Activated T-helper 1 cell treated with Interleukin-2 at 50 U/mL for 16 hours (primary cell): ENCODE results near the gene NFIC.
"Not testable (repeated sequence)": the region's sequence is repeated elsewhere in the genome, so short reads cannot be mapped to it uniquely, and the experiment has no call there.

Experiments
- DNase-seq: peaks from one replicate; pipeline ENCODE4 v3.0.0-alpha.2; 2020; ENCODE audit warnings: low read depth

The NFIC gene

DNA sequence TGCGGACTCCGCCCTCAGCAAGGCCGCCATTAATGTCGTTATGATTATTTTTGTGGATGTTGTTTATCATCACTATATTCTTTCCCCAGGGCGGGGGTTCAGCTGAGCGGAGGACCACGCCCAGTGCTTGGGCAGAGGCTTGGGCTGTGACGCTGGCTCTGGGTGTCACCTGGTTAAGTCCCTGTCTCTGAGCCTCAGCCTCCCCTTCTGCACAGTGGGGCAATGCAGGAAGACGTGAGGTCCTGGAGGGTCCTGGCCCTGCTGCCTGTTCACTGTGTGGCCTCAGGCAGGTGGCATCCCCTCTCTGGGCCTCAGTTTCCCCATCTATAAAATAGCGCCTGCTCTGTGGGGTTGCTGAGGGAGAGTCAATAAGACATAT, 32.5 kb downstream of the NFIC start:
- no peak for DNase-seq

DNA sequence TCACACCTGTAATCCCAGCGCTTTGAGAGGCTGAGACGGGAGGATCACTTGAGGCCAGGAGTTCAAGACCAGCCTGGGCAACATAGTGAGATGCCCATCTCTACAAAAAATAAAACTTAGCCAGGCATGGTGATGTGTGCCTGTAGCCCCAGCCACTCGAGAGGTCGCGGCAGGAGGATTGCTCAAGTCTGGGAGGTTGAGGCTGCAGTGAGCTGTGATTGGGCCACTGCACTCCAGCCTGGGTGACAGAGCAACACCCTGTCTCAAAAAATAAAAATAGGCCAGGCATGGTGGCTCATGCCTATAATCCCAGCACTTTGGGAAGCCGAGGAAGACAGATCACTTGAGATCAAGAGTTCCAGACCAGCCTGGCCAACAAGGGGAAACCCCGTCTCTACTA, 32.9 kb downstream of the NFIC start:
- DNase-seq, result not testable (repeated sequence)

- DNase-seq, result no peak
Observed at GRCh38 chr19:3401004-3401768, 34.8 kb downstream of the NFIC start.

- DNase-seq, result no peak
Observed at GRCh38 chr19:3402631-3403443, 36.5 kb downstream of the NFIC start.

GRCh38 chr19:3403489-3404323, 37.3 kb downstream of the NFIC start:
- no peak for DNase-seq

- no peak for DNase-seq
Observed at GRCh38 chr19:3404324-3405260, 38.2 kb downstream of the NFIC start.

DNA sequence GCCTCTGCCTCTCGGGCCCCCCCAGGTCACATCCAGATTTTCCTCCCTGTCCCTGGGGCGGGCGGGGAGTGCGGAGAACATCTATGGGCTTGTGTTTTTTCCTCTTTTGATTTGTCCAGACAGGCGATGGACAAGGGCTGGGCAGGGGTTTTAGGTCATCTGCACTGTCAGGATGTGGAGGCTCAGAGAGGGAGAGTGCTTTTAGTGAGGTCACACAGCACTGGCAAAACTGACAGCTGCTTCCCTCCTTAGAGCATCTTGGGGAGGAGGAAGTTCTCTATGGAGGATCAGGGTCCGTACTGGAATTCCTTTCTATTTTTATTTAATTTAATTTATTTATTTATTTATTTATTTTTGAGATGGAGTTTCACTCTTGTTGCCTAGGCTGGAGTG, 38.9 kb downstream of the NFIC start:
- no peak for DNase-seq

GRCh38 chr19:3406571-3407111, 40.3 kb downstream of the NFIC start:
- DNase-seq, result no peak

GRCh38 chr19:3407556-3408516, 41.5 kb downstream of the NFIC start:
- DNase-seq, result no peak

DNA sequence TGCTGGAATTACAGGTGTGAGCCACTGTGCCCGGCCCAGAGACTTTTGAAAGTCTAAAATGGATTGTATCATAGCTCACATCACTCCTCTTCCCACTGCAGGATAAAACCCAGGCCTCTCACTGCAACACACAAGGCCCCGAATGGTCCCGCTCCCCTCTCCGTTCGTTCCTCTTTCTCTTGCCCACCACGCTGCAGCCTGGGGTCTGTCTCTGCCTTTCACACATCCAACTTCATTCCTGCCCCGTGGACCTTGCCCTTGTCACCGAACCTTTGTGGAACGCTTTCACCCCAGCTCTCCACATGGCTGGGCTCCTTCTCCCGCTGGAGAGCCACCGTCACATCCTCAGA, 42.6 kb downstream of the NFIC start:
- no peak for DNase-seq

DNA sequence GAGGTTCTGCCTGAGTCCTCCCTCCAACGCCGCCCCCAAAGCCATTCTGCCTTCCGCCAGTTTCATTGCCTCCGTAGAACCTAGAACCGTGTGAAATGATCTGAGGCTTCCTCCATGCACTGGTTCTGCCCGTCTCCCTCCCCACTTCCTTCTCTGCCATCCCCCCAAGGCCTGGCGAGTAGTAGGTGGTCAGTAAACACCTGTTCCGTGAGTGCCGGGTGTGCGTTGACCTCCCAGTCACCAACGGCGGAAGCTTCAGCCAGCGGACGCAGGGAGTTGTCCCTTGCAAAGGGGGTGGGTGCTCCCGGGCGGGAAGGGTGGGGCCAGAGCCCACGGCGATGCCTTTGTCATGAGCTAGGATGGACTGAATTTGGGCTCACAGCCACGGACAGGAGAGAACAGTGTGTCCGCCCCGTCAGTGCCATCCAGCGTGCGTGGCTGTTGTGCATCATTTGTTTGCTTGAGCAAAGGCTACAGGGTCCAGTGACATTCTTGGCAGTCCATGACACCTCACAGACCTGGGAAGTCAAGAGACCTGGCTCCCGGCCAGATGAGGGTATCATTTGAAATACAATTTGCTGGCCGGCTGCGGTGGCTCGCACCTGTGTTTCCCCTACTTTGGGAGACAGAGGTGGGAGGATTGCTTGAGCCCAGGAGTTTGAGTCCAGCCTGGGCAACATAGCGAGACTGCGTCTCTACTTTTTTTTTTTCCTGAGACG, 43.1 kb downstream of the NFIC start:
- DNase-seq, result no peak

DNA sequence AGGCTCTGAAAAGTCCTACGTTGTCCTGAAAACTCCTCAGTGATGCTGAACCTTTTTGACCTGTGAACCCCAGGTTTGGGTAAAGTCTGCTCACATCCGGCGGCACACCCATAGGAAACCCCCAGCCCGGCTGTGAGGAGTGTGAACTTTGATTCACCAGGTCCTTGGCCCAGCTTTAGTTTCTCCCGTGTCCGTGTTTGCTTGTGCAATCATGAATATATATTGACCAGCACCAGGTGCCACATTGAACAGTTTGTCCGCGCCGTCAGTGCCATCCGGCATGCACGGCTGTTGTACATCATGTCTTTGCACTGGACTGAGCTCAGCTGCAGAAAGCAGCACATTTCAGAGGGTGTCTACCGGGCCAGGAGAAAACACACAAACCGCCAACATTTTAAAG, 45.3 kb downstream of the NFIC start:
- no peak for DNase-seq

DNA sequence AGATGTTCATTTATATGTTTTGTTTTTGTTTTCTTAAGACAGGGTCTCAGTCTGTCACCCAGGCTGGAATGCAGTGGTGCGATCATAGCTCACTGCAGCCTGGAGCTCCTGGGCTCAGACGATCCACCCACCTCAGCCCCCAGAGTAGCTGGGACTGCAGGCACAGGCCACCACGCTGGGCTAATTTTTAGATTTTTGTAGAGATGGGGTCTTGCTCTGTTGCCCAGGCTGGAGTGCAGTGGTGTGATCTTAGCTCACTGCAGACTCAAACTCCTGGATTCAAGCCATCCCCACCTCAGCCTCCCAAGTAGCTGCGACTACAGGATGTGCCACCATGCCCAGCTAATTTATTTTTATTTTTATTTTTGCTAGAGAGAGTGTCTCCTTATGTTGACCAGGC, 45.7 kb downstream of the NFIC start:
- no peak for DNase-seq

DNA sequence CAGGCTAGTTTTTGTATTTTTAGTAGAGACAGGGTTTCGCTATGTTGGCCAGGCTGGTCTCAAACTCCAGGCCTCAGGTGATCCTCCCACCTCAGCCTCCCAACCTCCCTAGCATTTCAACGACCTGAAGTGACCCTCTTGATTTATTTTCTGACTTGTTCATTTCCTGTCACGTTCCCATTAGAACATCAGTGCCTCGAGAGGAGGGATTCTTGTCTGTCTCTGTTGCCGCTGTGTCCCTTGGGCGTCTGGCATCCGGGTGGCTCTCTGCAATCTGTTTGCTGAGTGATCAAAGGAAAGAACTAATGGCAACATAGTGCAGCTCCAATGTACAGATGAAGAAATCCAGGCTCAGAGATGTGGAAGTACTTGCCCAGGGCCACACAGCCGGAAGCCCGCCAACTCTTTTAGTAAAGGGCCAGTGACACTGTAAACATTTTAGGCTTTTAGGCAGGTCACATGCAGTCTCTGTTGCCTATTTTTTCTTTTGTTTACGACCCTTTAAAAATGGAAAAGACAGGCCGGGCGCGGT, 47.5 kb downstream of the NFIC start:
- DNase-seq, result no peak

- DNase-seq, result no peak
Observed at GRCh38 chr19:3415695-3416094, 49.3 kb downstream of the NFIC start.

DNA sequence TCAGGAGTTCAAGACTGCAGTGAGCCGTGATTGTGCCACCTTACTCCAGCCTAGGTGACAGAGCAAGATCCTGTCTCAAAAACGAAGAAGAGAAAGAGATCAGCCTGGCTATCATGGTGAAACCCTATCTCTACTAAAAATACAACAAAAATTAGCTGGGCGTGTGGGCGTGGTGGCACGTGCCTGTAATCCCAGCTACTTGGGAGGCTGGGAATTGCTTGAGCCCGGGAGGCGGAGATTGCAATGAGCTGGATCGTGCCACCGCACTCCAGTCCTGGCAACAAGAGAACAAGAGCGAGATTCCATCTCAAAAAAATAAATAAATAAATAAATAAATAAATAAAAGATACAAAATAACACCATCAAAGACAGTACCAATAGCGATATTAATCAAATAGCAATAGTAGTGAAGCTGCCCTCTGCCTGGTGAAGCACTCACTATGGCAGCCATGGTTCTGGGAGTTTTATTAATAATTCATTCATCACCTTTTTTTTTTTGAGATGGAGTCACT, 53.9 kb downstream of the NFIC start:
- DNase-seq, result no peak

- DNase-seq, result no peak
Observed at GRCh38 chr19:3420909-3421619, 54.7 kb downstream of the NFIC start.

GRCh38 chr19:3421656-3422055, 55.3 kb downstream of the NFIC start:
- not testable (repeated sequence) for DNase-seq
